ENCODE data around the gene SIGLECL1.

The SIGLECL1 gene

GRCh38 chr19:51295382-51296126, 44.7 kb downstream of the SIGLECL1 start:
- TF ChIP-seq CTCF (IDR thresholded peaks at IDR 0.05; ENCODE audit: low read depth, low read length, poor library complexity, severe bottlenecking) (no peak), EZH2phosphoT487 (IDR thresholded peaks at IDR 0.05; ENCODE audit: borderline replicate concordance, low read length) (no peak)
- Histone ChIP-seq H3F3A (ENCODE audit: control insufficient read depth, insufficient read depth) (no peaks in the 10 kb centered on the region), H3K27ac (ENCODE audit: low read depth, low read length) (no peak overlapping the region), H3K4me2 (ENCODE audit: low read length) (no peak overlapping the region), H3K9me2 (replicated peaks; ENCODE audit: control insufficient read depth, low read length) (no peaks in the 10 kb centered on the region), H3K4me3 (ENCODE audit: low read length) (no peak overlapping the region), H3K27me3 (ENCODE audit: control insufficient read depth, low read length) (no peaks in the 10 kb centered on the region; the same call in 1 of the 2 replicates), H3K36me3 (ENCODE audit: control insufficient read depth, low read length) (no peaks in the 10 kb centered on the region), H3K79me2 (ENCODE audit: control insufficient read depth, low read length) (no peaks in the 10 kb centered on the region), H3K4me1 (ENCODE audit: control insufficient read depth, low read length) (no peaks in the 10 kb centered on the region), H3K9me3 (ENCODE audit: control insufficient read depth, insufficient read depth, low read length) (no peaks in the 10 kb centered on the region), H4K20me1 (ENCODE audit: control insufficient read depth, insufficient read depth, low read depth, low read length) (no peaks in the 10 kb centered on the region)

- Histone ChIP-seq H3K9me2 (replicated peaks; ENCODE audit: control insufficient read depth, low read length) (no peaks in the 10 kb centered on the region), H3F3A (ENCODE audit: control insufficient read depth, insufficient read depth) (no peaks in the 10 kb centered on the region), H3K36me3 (ENCODE audit: control insufficient read depth, low read length) (no peaks in the 10 kb centered on the region), H3K9me3 (ENCODE audit: control insufficient read depth, insufficient read depth, low read length) (no peaks in the 10 kb centered on the region), H4K20me1 (ENCODE audit: control insufficient read depth, insufficient read depth, low read depth, low read length) (no peaks in the 10 kb centered on the region), H3K4me2 (ENCODE audit: low read length) (no peak overlapping the region), H3K27ac (ENCODE audit: low read depth, low read length) (no peak overlapping the region), H3K4me1 (ENCODE audit: control insufficient read depth, low read length) (no peaks in the 10 kb centered on the region), H3K4me3 (ENCODE audit: low read length) (no peak overlapping the region), H3K79me2 (ENCODE audit: control insufficient read depth, low read length) (no peaks in the 10 kb centered on the region), H3K27me3 (ENCODE audit: control insufficient read depth, low read length) (no peaks in the 10 kb centered on the region; the same call in 1 of the 2 replicates)
- TF ChIP-seq EZH2phosphoT487 (IDR thresholded peaks at IDR 0.05; ENCODE audit: borderline replicate concordance, low read length): no peak
- TF ChIP-seq CTCF (IDR thresholded peaks at IDR 0.05; ENCODE audit: low read depth, low read length, poor library complexity, severe bottlenecking): no peak
Measured at GRCh38 chr19:51296336-51297093, 45.6 kb downstream of the SIGLECL1 start.

GRCh38 chr19:51297406-51297805, 46.5 kb downstream of the SIGLECL1 start:
- Histone ChIP-seq H3K79me2 (ENCODE audit: control insufficient read depth, low read length) (no peaks in the 10 kb centered on the region), H3K9me2 (replicated peaks; ENCODE audit: control insufficient read depth, low read length) (no peaks in the 10 kb centered on the region), H3K27me3 (ENCODE audit: control insufficient read depth, low read length) (no peaks in the 10 kb centered on the region), H3K9me3 (ENCODE audit: control insufficient read depth, insufficient read depth, low read length) (no peaks in the 10 kb centered on the region), H3K4me2 (ENCODE audit: low read length) (no peak overlapping the region), H4K20me1 (ENCODE audit: control insufficient read depth, insufficient read depth, low read depth, low read length) (no peaks in the 10 kb centered on the region), H3K36me3 (ENCODE audit: control insufficient read depth, low read length) (no peaks in the 10 kb centered on the region), H3K4me1 (ENCODE audit: control insufficient read depth, low read length) (no peaks in the 10 kb centered on the region), H3K27ac (ENCODE audit: low read depth, low read length) (no peak overlapping the region), H3F3A (ENCODE audit: control insufficient read depth, insufficient read depth) (no peaks in the 10 kb centered on the region), H3K4me3 (ENCODE audit: low read length) (no peak overlapping the region)
- TF ChIP-seq CTCF (IDR thresholded peaks at IDR 0.05; ENCODE audit: low read depth, low read length, poor library complexity, severe bottlenecking) (no peak), EZH2phosphoT487 (IDR thresholded peaks at IDR 0.05; ENCODE audit: borderline replicate concordance, low read length) (no peak)

Data from DOHH2 (cell line).